HFF-Myc (cell line): ENCODE measurements around the gene BST1.

Experiments used
- DNase-seq: peaks from one replicate; pipeline ENCODE4 v3.0.0-alpha.2; 2011; ENCODE audit warnings: low read depth; ENCODE audit errors: extremely low read depth
- H3K4me3 ChIP-seq: replicated peaks from 2 replicates; pipeline ENCODE4 v1.5.1; 2011; ENCODE audit warnings: low read depth, mild to moderate bottlenecking, control low read depth, low read length
- TF ChIP-seq, protein P1 (sequence below): IDR thresholded peaks from 2 replicates; pipeline ENCODE4 v1.5.1; 2012; ENCODE audit warnings: mild to moderate bottlenecking, low read depth, low read length, control low read depth; ENCODE audit errors: missing control alignments

The BST1 gene

DNA sequence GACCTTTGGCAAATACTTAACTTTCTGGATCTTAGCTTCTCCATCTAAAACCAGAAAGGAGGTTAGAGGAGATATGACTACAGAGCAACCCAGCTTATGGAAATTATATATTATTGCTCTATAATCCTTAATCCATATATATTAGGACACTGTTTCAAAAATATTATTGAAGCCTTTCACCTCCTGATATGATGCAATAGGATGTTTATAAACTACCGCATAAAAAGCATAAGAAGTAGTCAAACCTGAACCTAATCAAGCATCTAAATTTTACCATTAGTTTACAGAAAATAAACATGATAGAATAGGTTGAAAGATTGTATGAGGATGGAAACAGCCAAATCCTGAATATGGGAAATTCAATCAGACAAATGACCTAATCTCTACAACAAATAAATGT, 26.8 kb upstream of the BST1 start:
- no peak for DNase-seq
- TF ChIP-seq, protein P1, sequence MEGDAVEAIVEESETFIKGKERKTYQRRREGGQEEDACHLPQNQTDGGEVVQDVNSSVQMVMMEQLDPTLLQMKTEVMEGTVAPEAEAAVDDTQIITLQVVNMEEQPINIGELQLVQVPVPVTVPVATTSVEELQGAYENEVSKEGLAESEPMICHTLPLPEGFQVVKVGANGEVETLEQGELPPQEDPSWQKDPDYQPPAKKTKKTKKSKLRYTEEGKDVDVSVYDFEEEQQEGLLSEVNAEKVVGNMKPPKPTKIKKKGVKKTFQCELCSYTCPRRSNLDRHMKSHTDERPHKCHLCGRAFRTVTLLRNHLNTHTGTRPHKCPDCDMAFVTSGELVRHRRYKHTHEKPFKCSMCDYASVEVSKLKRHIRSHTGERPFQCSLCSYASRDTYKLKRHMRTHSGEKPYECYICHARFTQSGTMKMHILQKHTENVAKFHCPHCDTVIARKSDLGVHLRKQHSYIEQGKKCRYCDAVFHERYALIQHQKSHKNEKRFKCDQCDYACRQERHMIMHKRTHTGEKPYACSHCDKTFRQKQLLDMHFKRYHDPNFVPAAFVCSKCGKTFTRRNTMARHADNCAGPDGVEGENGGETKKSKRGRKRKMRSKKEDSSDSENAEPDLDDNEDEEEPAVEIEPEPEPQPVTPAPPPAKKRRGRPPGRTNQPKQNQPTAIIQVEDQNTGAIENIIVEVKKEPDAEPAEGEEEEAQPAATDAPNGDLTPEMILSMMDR: no peak
- H3K4me3 ChIP-seq: no peak overlapping the region

DNA sequence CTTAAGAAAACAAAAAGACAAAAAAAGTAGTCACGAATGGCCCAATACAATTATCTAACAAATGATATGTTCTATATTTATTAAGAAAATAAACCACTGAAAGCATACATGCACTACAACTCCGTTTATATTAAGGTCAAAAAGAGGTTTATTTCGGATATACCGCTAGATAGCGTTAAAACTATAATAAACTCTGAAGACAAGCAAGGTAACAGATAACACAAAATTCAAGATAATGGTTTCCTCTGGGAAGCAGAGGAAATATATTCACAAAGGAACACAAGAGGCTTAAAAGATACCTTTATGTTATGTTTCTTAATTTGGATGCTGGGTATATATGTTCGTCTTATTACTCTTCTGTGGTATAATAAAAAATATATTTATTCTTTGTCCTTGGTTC, 26.0 kb upstream of the BST1 start:
- TF ChIP-seq, protein P1: no peak
- no peak overlapping the region for H3K4me3 ChIP-seq
- DNase-seq: no peak

DNA sequence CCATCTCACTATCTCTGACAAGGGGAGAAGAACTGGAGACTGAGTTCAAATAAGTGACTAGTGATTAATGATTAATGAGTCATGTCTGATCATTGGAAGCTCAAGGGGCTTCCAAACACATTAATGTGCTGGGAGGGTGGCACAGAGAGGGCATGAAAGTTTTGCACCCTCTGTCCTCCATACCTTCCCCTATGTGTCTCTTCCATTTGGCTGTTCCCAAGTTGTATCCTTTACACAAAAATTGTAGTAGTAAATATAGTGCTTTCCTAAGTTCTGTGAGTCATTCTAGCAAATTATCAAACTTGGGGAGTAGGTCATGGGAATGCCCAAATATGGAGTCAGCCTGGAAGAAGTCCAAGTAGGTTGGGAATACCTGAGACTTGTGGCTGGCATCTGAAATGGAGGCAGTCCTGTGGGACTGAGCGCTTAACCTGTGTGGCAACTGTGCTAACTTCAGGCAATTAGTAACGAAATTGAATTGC, 25.3 kb upstream of the BST1 start:
- TF ChIP-seq, protein P1: no peak
- DNase-seq: no peak
- H3K4me3 ChIP-seq: no peak overlapping the region

DNA sequence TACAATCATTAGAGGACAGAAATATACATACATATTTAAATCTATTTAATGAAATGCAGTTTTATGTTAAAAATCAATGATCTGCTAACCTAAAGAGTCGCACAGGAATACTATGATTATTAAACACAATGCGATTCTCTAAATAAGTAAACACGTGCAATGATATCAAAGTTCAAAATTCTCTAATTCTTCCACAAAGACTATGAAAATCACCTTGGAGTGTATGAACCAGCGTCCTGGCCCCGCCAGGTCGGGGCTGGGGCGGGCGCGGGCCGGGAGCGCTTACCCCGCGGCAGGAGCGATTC, 21.8 kb upstream of the BST1 start:
- peak overlapping the region; percentile 80 for H3K4me3 ChIP-seq
- no peak for DNase-seq
- TF ChIP-seq, protein P1: no peak

DNA sequence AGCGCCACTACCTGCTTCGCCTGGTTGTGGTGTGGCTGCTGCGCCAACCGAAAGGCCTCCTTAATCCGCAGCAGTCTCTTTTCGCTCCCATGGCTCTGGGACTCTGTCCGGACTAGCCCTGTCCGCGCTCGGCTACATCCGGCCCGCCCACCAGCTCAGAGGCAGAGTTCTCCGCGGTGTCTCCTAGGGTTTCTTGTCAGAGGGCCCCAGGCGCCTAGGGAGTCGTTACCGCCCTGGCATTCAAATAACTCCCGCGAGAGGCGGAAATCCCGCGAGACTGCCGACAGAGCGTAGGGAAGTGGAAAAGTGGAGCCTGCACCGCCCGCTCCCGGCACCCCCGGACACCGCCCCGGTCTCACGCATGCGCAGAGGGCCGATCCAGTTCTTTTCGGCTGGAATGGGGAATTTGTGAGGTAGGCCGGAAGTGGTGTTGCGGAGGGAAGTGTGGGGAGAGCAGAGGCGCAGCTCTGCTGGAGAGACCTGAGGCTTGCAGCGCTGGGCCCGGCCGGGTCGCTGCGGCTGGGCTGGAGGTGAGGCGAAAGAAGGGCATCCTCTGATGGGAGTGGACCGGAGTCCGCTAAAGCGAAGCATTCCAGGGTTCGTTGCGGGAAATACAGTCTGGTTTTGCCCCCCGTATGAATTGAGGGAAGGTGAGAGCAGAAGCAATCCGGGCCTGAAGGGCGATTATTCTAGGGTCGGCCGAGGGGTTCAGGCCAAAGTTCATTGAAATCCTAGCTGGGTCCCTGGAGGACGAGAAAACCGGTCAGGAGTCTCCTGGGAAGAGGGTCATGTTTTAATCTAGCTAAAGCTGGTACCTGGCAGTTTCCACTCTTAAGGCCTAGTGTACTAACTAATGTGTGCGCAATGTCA, 21.3 kb upstream of the BST1 start, which contains the start of gene FAM200B:
Gene FAM200B, plus strand, starts transcription at position 456 of the 870 bp plus-strand sequence. CDS start 5,151 bp downstream, outside the sequence.
- TF ChIP-seq, protein P1: no peak
- peak; percentile 98 for DNase-seq
- peak within 1 kb of the TSS; percentile 80 for H3K4me3 ChIP-seq

DNA sequence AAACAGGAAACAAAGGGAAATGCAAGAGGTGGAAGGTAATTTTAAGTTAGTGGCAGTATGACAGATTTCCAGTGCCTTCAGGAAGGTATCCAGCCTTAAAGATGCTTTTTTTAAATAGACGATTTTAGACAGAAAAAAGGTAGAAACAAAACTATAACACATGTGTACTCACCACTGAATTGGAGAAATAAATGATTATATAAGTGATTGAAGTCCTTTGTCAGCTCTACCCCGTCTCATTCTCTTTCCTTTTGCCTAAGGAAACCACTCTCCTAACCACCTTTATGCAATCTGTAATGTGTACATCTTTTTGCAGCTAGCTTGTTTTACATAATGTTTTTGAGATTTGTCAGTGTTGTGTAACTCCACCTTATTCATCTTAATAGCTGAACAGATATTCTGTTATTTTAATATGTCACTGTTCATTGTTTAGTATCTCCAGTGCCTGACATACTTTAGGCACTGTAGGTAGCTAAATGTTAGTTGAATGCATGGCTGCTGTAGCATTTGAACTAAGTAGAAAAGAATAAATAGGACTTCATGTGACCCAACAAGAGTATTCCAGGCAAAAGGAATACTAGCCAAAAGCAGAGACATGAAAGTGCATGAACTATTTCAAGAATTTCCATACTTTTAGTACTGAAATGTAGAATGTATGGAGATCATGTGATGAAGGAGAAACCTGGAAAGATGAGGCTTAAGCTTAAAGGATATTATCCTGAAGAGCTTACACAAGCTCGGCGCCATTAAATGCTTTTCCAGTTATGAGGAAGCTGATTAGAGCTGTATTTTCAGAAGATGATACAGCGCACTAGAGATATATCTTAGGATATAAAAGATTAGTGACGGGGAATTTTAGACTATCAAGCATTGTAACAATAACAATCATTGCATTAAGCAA, 20.4 kb upstream of the BST1 start:
- no peak for DNase-seq
- peak overlapping the region; percentile 80 for H3K4me3 ChIP-seq
- TF ChIP-seq, protein P1: no peak
